MCF 10A (cell line): ENCODE measurements around the gene CTCF. TPM values are rescaled to one million over a fixed set of nuclear protein-coding genes. Genes with fewer than 3 reads are reported as not detected.

ENCODE experiments used
- BruUV-seq: library from RNA; stranded (reverse); fragments of 400-500 nt; replicated peaks from 2 replicates; lab custom pipeline; 2021; lab: Mats Ljungman, UMichigan
- CTCF ChIA-PET: fragments of 300-600 bp; sonication (Branson Sonifier 250); formaldehyde crosslinking; extraction: SDS; loops from one replicate; lab custom pipeline; 2021; ENCODE audit warnings: antibody characterized with exemption, inconsistent platforms; lab: Yijun Ruan, JAX
- POLR2A ChIA-PET: fragments of 300-600, 350-650 bp; sonication (Branson Sonifier 250); formaldehyde crosslinking; extraction: SDS; loops from one replicate; lab custom pipeline; 2020; ENCODE audit warnings: antibody characterized with exemption, inconsistent platforms; lab: Yijun Ruan, JAX
- DNase-seq: peaks from one replicate; pipeline ENCODE4 v3.0.0-alpha.2; 2018; ENCODE audit not compliant: unreplicated experiment
- H3K27ac Mint-ChIP-seq: one replicate; pipeline ENCODE4 v1.8.0; 2022; ENCODE audit warnings: mild to moderate bottlenecking, low read depth, mixed read lengths; ENCODE audit not compliant: unreplicated experiment
- H3K27me3 Mint-ChIP-seq: one replicate; pipeline ENCODE4 v1.8.0; 2022; ENCODE audit warnings: mixed read lengths; ENCODE audit not compliant: insufficient read depth, unreplicated experiment
- H3K36me3 Mint-ChIP-seq: one replicate; pipeline ENCODE4 v1.8.0; 2022; ENCODE audit warnings: mild to moderate bottlenecking, moderate library complexity, mixed read lengths; ENCODE audit not compliant: insufficient read depth, unreplicated experiment
- H3K4me1 Mint-ChIP-seq: one replicate; pipeline ENCODE4 v1.8.0; 2022; ENCODE audit warnings: mixed read lengths; ENCODE audit not compliant: insufficient read depth, unreplicated experiment
- H3K4me3 Mint-ChIP-seq: one replicate; pipeline ENCODE4 v1.8.0; 2022; ENCODE audit warnings: mild to moderate bottlenecking, moderate library complexity, mixed read lengths; ENCODE audit not compliant: unreplicated experiment
- H3K9me3 Mint-ChIP-seq: one replicate; pipeline ENCODE4 v1.8.0; 2022; ENCODE audit warnings: mixed read lengths; ENCODE audit not compliant: unreplicated experiment
- CTCF ChIP-seq: fragments of 200-600 bp; IDR thresholded peaks from one replicate; pipeline ENCODE4 v1.8.0; 2022; ENCODE audit warnings: antibody characterized with exemption, mild to moderate bottlenecking; ENCODE audit not compliant: unreplicated experiment
- intact Hi-C: fragments of 100-400 bp; cut with micrococcal nuclease; formaldehyde crosslinking; loops from 2 replicates; pipeline ENCODE4 v1.14.1; 2022
- total RNA-seq: library from RNA; stranded (reverse); gene quantifications from 2 replicates; pipeline ENCODE4 v1.2.3, GENCODE V29; 2022

The CTCF gene
- total RNA-seq, 1 experiment from 2014 or later, result 40.6 TPM

GRCh38 chr16:67563708-67564468 is 1.6 kb downstream of the CTCF start:
- H3K4me1 Mint-ChIP-seq, result peaks cover 7% of the 10 kb centered on the region
- TSS peak; percentile 62 for BruUV-seq
- peak; percentile 95 for DNase-seq
- H3K9me3 Mint-ChIP-seq, result no peaks in the 10 kb centered on the region
- POLR2A ChIA-PET, result interaction anchor here (0.6 to 2.4 kb wide), 21 partner anchors 8 to 498 kb away, joined by 3 to 13 read pairs (median 5); partner anchors contain the start of genes ACD, ENKD1, RANBP10 and TSNAXIP1
- H3K36me3 Mint-ChIP-seq, result peaks cover 6% of the 10 kb centered on the region
- CTCF ChIA-PET, result interaction anchor here (0.6 to 4.6 kb wide), 16 partner anchors 12 to 1182 kb away, joined by 3 to 50 read pairs (median 4); partner anchors contain the start of genes ACD, ATP6V0D1 and PARD6A
- intact Hi-C loops, result loop anchor here (2.0 to 5.0 kb wide), 2 partner anchors 43 to 78 kb away; no protein-coding TSS in a partner anchor
- TF ChIP-seq CTCF, result no peak
- peak overlapping the region; percentile 88 for H3K4me3 Mint-ChIP-seq
- no peaks in the 10 kb centered on the region for H3K27me3 Mint-ChIP-seq
- H3K27ac Mint-ChIP-seq, result peak overlapping the region; percentile 81

GRCh38 chr16:67565470-67566100 is 3.3 kb downstream of the CTCF start:
- Mint-ChIP-seq H3K4me1 (peaks cover 7% of the 10 kb centered on the region), H3K27me3 (no peaks in the 10 kb centered on the region), H3K4me3 (no peak overlapping the region), H3K9me3 (no peaks in the 10 kb centered on the region), H3K27ac (no peak overlapping the region), H3K36me3 (no peaks in the 10 kb centered on the region)
- POLR2A ChIA-PET, result no interaction called here
- no peak for DNase-seq
- CTCF ChIA-PET, result interaction anchor here (0.5 to 0.8 kb wide), 4 partner anchors 19 to 107 kb away, joined by 3 to 4 read pairs (median 4); no protein-coding TSS in a partner anchor
- intact Hi-C loops, result no loop called here
- BruUV-seq, result no TSS peak
- no peak for TF ChIP-seq CTCF

GRCh38 chr16:67571464-67571863 is 9.1 kb downstream of the CTCF start:
- Mint-ChIP-seq H3K36me3 (peaks cover 46% of the 10 kb centered on the region), H3K27ac (peak overlapping the region; percentile 80), H3K4me3 (no peak overlapping the region), H3K27me3 (no peaks in the 10 kb centered on the region), H3K4me1 (peaks cover 8% of the 10 kb centered on the region), H3K9me3 (no peaks in the 10 kb centered on the region)
- intact Hi-C loops, result no loop called here
- CTCF ChIA-PET, result interaction anchor here (0.7 to 2.2 kb wide), 7 partner anchors 9 to 1058 kb away, joined by 3 to 10 read pairs (median 4); partner anchors contain the start of gene CTCF
- POLR2A ChIA-PET, result interaction anchor here (0.6 to 3.3 kb wide), 10 partner anchors 10 to 652 kb away, joined by 3 to 20 read pairs (median 4); partner anchors contain the start of genes ACD, ATP6V0D1, CTCF and PARD6A
- DNase-seq, result no peak
- no peak for TF ChIP-seq CTCF
- no TSS peak for BruUV-seq
